ENCODE data around the gene TOB2.

- TF ChIP-seq CTCF (IDR thresholded peaks at IDR 0.05) = no peak
- TF ChIP-seq POLR2A (IDR thresholded peaks at IDR 0.05) = no peak
These were observed 17.2 kb downstream of the TOB2 start for GRCh38 chr22:41429232-41429950.

Measured in upper lobe of left lung (tissue), 4 donors.